ENCODE measurements around the gene MMP19.

Gene MMP19

GRCh38 chr12:55843431-55843830 is 695 bp upstream of the MMP19 start:
- peak; percentile 47 for DNase-seq

GRCh38 chr12:55840581-55841351 is 2.0 kb downstream of the MMP19 start:
- peak; percentile 42 for DNase-seq

- peak; percentile 50 for DNase-seq
Observed at GRCh38 chr12:55839345-55840140, 3.2 kb downstream of the MMP19 start.

GRCh38 chr12:55838361-55838760 is 4.4 kb downstream of the MMP19 start:
- DNase-seq, result peak; percentile 14

GRCh38 chr12:55834400-55834799 is 8.3 kb downstream of the MMP19 start:
- peak; percentile 51 for DNase-seq

- peak; percentile 60 for DNase-seq
Observed at GRCh38 chr12:55833056-55833455, 9.7 kb downstream of the MMP19 start.

GRCh38 chr12:55831447-55831815 is 11.3 kb downstream of the MMP19 start:
- DNase-seq, result peak; percentile 44

- DNase-seq, result peak; percentile 75
Observed at GRCh38 chr12:55830601-55831446, 11.9 kb downstream of the MMP19 start.

- peak; percentile 75 for DNase-seq
Observed at GRCh38 chr12:55829967-55830600, 12.7 kb downstream of the MMP19 start.

- DNase-seq, result peak; percentile 60
Observed at GRCh38 chr12:55828357-55828756, 14.4 kb downstream of the MMP19 start.

GRCh38 chr12:55827806-55828205 is 14.9 kb downstream of the MMP19 start:
- peak; percentile 59 for DNase-seq

- DNase-seq, result peak; percentile 60
Observed at GRCh38 chr12:55824726-55825125, 18.0 kb downstream of the MMP19 start.

- peak; percentile 13 for DNase-seq
Observed at GRCh38 chr12:55823419-55823818, 19.3 kb downstream of the MMP19 start.

GRCh38 chr12:55822228-55822627 is 20.5 kb downstream of the MMP19 start:
- peak; percentile 44 for DNase-seq

- no peak for DNase-seq
Observed at GRCh38 chr12:55820679-55821078, 22.1 kb downstream of the MMP19 start.

- peak; percentile 58 for DNase-seq
Observed at GRCh38 chr12:55818886-55819285, 23.9 kb downstream of the MMP19 start.

- DNase-seq, result no peak
Observed at GRCh38 chr12:55818140-55818728, 24.5 kb downstream of the MMP19 start.

GRCh38 chr12:55817345-55818139 is 25.2 kb downstream of the MMP19 start, which contains the start of the genes ORMDL2 and SARNP:
TSS of gene ORMDL2 (plus strand) at chr12:55818041. CDS start at chr12:55819000, 959 bp downstream.
TSS of gene SARNP (minus strand) at chr12:55817724. CDS start at chr12:55817701, 23 bp downstream.
- DNase-seq, result peak; percentile 98

- DNase-seq, result peak; percentile 61
Observed at GRCh38 chr12:55816881-55817344, 25.8 kb downstream of the MMP19 start.

- peak; percentile 22 for DNase-seq
Observed at GRCh38 chr12:55815473-55815872, 27.3 kb downstream of the MMP19 start.

- DNase-seq, result no peak
Observed at GRCh38 chr12:55814257-55814656, 28.5 kb downstream of the MMP19 start.

Measured in activated effector memory CD4-positive, alpha-beta T cell treated with anti-CD3 and anti-CD28 coated beads, Interleukin-2, amount 50 U/mL, for 16 hours (primary cell).